A673 (cell line): ENCODE measurements around the gene MAPKAPK3. TPM values are rescaled to one million over a fixed set of nuclear protein-coding genes. Genes with fewer than 3 reads are reported as not detected.

Source experiments
- BruUV-seq: library from RNA; stranded (reverse); fragments of 400-500 nt; replicated peaks from 2 replicates; lab custom pipeline; 2021; lab: Mats Ljungman, UMichigan
- CTCF ChIA-PET: fragments of 300-600 bp; sonication (Branson Sonifier 250); formaldehyde crosslinking; loops from one replicate; lab custom pipeline; 2022; ENCODE audit warnings: antibody characterized with exemption; lab: Charles Lee
- POLR2A ChIA-PET: fragments of 300-600 bp; sonication (Branson Sonifier 250); formaldehyde crosslinking; loops from one replicate; lab custom pipeline; 2022; ENCODE audit warnings: antibody characterized with exemption; ENCODE audit not compliant: low non-redundant PET; lab: Charles Lee
- DNase-seq: peaks from one replicate; pipeline ENCODE4 v3.0.0-alpha.2; 2015; ENCODE audit warnings: low spot score
- H3K27ac ChIP-seq: fragments of 200-600 bp; sonication (generic); 2 replicates; pipeline ENCODE4 v1.5.1; 2016; ENCODE audit warnings: mixed run types, low read depth, mild to moderate bottlenecking, mixed read lengths, antibody characterized with exemption, low read length; ENCODE audit not compliant: poor library complexity, severe bottlenecking
- H3K27me3 ChIP-seq: fragments of 200-600 bp; sonication (generic); replicated peaks from 2 replicates; pipeline ENCODE4 v1.6.1; 2017; ENCODE audit warnings: mixed run types, low read depth, mild to moderate bottlenecking, mixed read lengths, antibody characterized with exemption, low read length; ENCODE audit not compliant: insufficient read depth, poor library complexity
- H3K36me3 ChIP-seq: fragments of 200-600 bp; sonication (generic); 2 replicates; pipeline ENCODE4 v1.6.1; 2016; ENCODE audit warnings: mixed run types, mild to moderate bottlenecking, mixed read lengths, antibody characterized with exemption, low read length; ENCODE audit not compliant: insufficient read depth, poor library complexity, severe bottlenecking
- H3K4me1 ChIP-seq: fragments of 200-600 bp; sonication (generic); 2 replicates; pipeline ENCODE4 v1.6.1; 2017; ENCODE audit warnings: mixed run types, mild to moderate bottlenecking, mixed read lengths, antibody characterized with exemption, low read length; ENCODE audit not compliant: insufficient read depth, poor library complexity, severe bottlenecking
- H3K4me3 ChIP-seq: fragments of 200-600 bp; sonication (generic); 2 replicates; pipeline ENCODE4 v1.5.1; 2016; ENCODE audit warnings: low read depth, mixed run types, mild to moderate bottlenecking, mixed read lengths, low read length; ENCODE audit not compliant: poor library complexity, severe bottlenecking
- H3K9me3 ChIP-seq: fragments of 200-600 bp; sonication (generic); 2 replicates; pipeline ENCODE4 v1.6.1; 2016; ENCODE audit warnings: mixed run types, low read depth, mild to moderate bottlenecking, mixed read lengths, antibody characterized with exemption, low read length; ENCODE audit not compliant: poor library complexity, severe bottlenecking
- CTCF ChIP-seq: fragments of 300-800, 200-600 bp; sonication (generic); conservative IDR thresholded peaks from 2 replicates; pipeline ENCODE4 v1.5.1; 2017; ENCODE audit warnings: low read depth, mild to moderate bottlenecking, antibody characterized with exemption, low read length, moderate library complexity, mixed read lengths
- EZH2 ChIP-seq: fragments of 200-600 bp; sonication (generic); IDR thresholded peaks from 2 replicates; pipeline ENCODE4 v1.6.1; 2017; ENCODE audit warnings: borderline replicate concordance, low read depth, mild to moderate bottlenecking, mixed read lengths, antibody characterized with exemption, low read length; ENCODE audit not compliant: poor library complexity, severe bottlenecking
- intact Hi-C: fragments of 100-400 bp; cut with micrococcal nuclease; formaldehyde crosslinking; loops from one replicate; pipeline ENCODE4 v1.10.0; 2022; ENCODE audit not compliant: unreplicated experiment
- total RNA-seq: library from RNA; stranded (reverse); gene quantifications from 2 replicates; pipeline ENCODE4 v1.2.3, GENCODE V29; 2021

Gene MAPKAPK3
- total RNA-seq, 1 experiment from 2014 or later: 15.8 TPM

- intact Hi-C loops: no loop called here
- POLR2A ChIA-PET: no interaction called here
Observed at GRCh38 chr3:50655009-50655830, 38.3 kb downstream of the MAPKAPK3 start.

GRCh38 chr3:50656417-50657195, 39.7 kb downstream of the MAPKAPK3 start:
- DNase-seq: no peak
- BruUV-seq: no TSS peak
- H3K36me3 ChIP-seq: no peaks in the 10 kb centered on the region
- H3K27ac ChIP-seq: no peak overlapping the region
- no peaks in the 10 kb centered on the region for H3K4me1 ChIP-seq
- H3K27me3 ChIP-seq: no peaks in the 10 kb centered on the region
- no peaks in the 10 kb centered on the region for H3K9me3 ChIP-seq
- ChIA-PET CTCF (no interaction called here), POLR2A (no interaction called here)
- TF ChIP-seq CTCF (no peak), EZH2 (no peak)
- intact Hi-C loops: no loop called here
- no peak overlapping the region for H3K4me3 ChIP-seq

More at GRCh38 chr3:50655009-50655830, 38.3 kb downstream of the MAPKAPK3 start:
- TF ChIP-seq CTCF (no peak), EZH2 (no peak)
- BruUV-seq: no TSS peak
- Histone ChIP-seq H3K27ac (no peak overlapping the region), H3K36me3 (no peaks in the 10 kb centered on the region), H3K4me3 (no peak overlapping the region), H3K4me1 (no peaks in the 10 kb centered on the region), H3K27me3 (no peaks in the 10 kb centered on the region), H3K9me3 (no peaks in the 10 kb centered on the region)
- CTCF ChIA-PET: interaction anchor here (0.9 kb wide), 1 partner anchor 202 kb away, joined by 3 read pairs; no protein-coding TSS in a partner anchor
- DNase-seq: no peak

GRCh38 chr3:50657407-50657806, 40.5 kb downstream of the MAPKAPK3 start:
- ChIA-PET POLR2A (no interaction called here), CTCF (no interaction called here)
- Histone ChIP-seq H3K27ac (no peak overlapping the region), H3K4me1 (no peaks in the 10 kb centered on the region), H3K9me3 (no peaks in the 10 kb centered on the region), H3K4me3 (no peak overlapping the region), H3K27me3 (no peaks in the 10 kb centered on the region), H3K36me3 (no peaks in the 10 kb centered on the region)
- no peak for DNase-seq
- no peak for TF ChIP-seq CTCF
- BruUV-seq: no TSS peak
- intact Hi-C loops: no loop called here
